GM19240 (cell line): ENCODE results near the gene CAMK2D.

ENCODE experiments used
- DNase-seq: peaks from one replicate; pipeline ENCODE4 v3.0.0; 2011; ENCODE audit warnings: low spot score; ENCODE audit not compliant: insufficient read length

CAMK2D gene

GRCh38 chr4:113528395-113528794 is 233.1 kb downstream of the CAMK2D start:
- DNase-seq, result no peak

GRCh38 chr4:113525521-113525920 is 236.0 kb downstream of the CAMK2D start:
- no peak for DNase-seq

GRCh38 chr4:113524505-113525186 is 236.9 kb downstream of the CAMK2D start:
- DNase-seq, result no peak

GRCh38 chr4:113524096-113524495 is 237.4 kb downstream of the CAMK2D start:
- no peak for DNase-seq

- no peak for DNase-seq
Observed at GRCh38 chr4:113522433-113522832, 239.1 kb downstream of the CAMK2D start.

GRCh38 chr4:113513382-113513781 is 248.2 kb downstream of the CAMK2D start:
- DNase-seq, result no peak

- DNase-seq, result no peak
Observed at GRCh38 chr4:113512880-113513279, 248.7 kb downstream of the CAMK2D start.

GRCh38 chr4:113511944-113512343 is 249.6 kb downstream of the CAMK2D start:
- no peak for DNase-seq

GRCh38 chr4:113509851-113510250 is 251.7 kb downstream of the CAMK2D start:
- no peak for DNase-seq

- DNase-seq, result no peak
Observed at GRCh38 chr4:113505044-113505443, 256.5 kb downstream of the CAMK2D start.

GRCh38 chr4:113504422-113504821 is 257.1 kb downstream of the CAMK2D start:
- DNase-seq, result no peak

GRCh38 chr4:113503691-113504090 is 257.8 kb downstream of the CAMK2D start:
- DNase-seq, result no peak

GRCh38 chr4:113502906-113503305 is 258.6 kb downstream of the CAMK2D start:
- no peak for DNase-seq

- no peak for DNase-seq
Observed at GRCh38 chr4:113502476-113502875, 259.1 kb downstream of the CAMK2D start.

- no peak for DNase-seq
Observed at GRCh38 chr4:113500424-113500823, 261.1 kb downstream of the CAMK2D start.

- DNase-seq, result no peak
Observed at GRCh38 chr4:113499696-113500095, 261.8 kb downstream of the CAMK2D start.

- DNase-seq, result no peak
Observed at GRCh38 chr4:113499166-113499565, 262.4 kb downstream of the CAMK2D start.

- no peak for DNase-seq
Observed at GRCh38 chr4:113497154-113497884, 264.2 kb downstream of the CAMK2D start.

GRCh38 chr4:113496698-113497097 is 264.8 kb downstream of the CAMK2D start:
- DNase-seq, result no peak

GRCh38 chr4:113495790-113496189 is 265.7 kb downstream of the CAMK2D start:
- no peak for DNase-seq

- no peak for DNase-seq
Observed at GRCh38 chr4:113483131-113483530, 278.4 kb downstream of the CAMK2D start.

- no peak for DNase-seq
Observed at GRCh38 chr4:113482325-113482724, 279.2 kb downstream of the CAMK2D start.

GRCh38 chr4:113481820-113482219 is 279.7 kb downstream of the CAMK2D start:
- DNase-seq, result no peak
